MCF 10A (cell line): ENCODE data around the gene RGS19. TPM values are rescaled to one million over a fixed set of nuclear protein-coding genes. Genes with fewer than 3 reads are reported as not detected.
A peak's percentile ranks its signal among the peaks of the same experiment; 100 is the strongest.

Experiments used
- BruUV-seq: library from RNA; stranded (reverse); fragments of 400-500 nt; replicated peaks from 2 replicates; lab custom pipeline; 2021; lab: Mats Ljungman, UMichigan
- CTCF ChIA-PET: fragments of 300-600 bp; sonication (Branson Sonifier 250); formaldehyde crosslinking; extraction: SDS; loops from one replicate; lab custom pipeline; 2021; ENCODE audit warnings: antibody characterized with exemption, inconsistent platforms; lab: Yijun Ruan, JAX
- POLR2A ChIA-PET: fragments of 300-600, 350-650 bp; sonication (Branson Sonifier 250); formaldehyde crosslinking; extraction: SDS; loops from one replicate; lab custom pipeline; 2020; ENCODE audit warnings: antibody characterized with exemption, inconsistent platforms; lab: Yijun Ruan, JAX
- DNase-seq: peaks from one replicate; pipeline ENCODE4 v3.0.0-alpha.2; 2018; ENCODE audit not compliant: unreplicated experiment
- H3K27ac Mint-ChIP-seq: one replicate; pipeline ENCODE4 v1.8.0; 2022; ENCODE audit warnings: mild to moderate bottlenecking, low read depth, mixed read lengths; ENCODE audit not compliant: unreplicated experiment
- H3K27me3 Mint-ChIP-seq: one replicate; pipeline ENCODE4 v1.8.0; 2022; ENCODE audit warnings: mixed read lengths; ENCODE audit not compliant: insufficient read depth, unreplicated experiment
- H3K36me3 Mint-ChIP-seq: one replicate; pipeline ENCODE4 v1.8.0; 2022; ENCODE audit warnings: mild to moderate bottlenecking, moderate library complexity, mixed read lengths; ENCODE audit not compliant: insufficient read depth, unreplicated experiment
- H3K4me1 Mint-ChIP-seq: one replicate; pipeline ENCODE4 v1.8.0; 2022; ENCODE audit warnings: mixed read lengths; ENCODE audit not compliant: insufficient read depth, unreplicated experiment
- H3K4me3 Mint-ChIP-seq: one replicate; pipeline ENCODE4 v1.8.0; 2022; ENCODE audit warnings: mild to moderate bottlenecking, moderate library complexity, mixed read lengths; ENCODE audit not compliant: unreplicated experiment
- H3K9me3 Mint-ChIP-seq: one replicate; pipeline ENCODE4 v1.8.0; 2022; ENCODE audit warnings: mixed read lengths; ENCODE audit not compliant: unreplicated experiment
- intact Hi-C: fragments of 100-400 bp; cut with micrococcal nuclease; formaldehyde crosslinking; loops from 2 replicates; pipeline ENCODE4 v1.14.1; 2022
- microRNA-seq: library from miRNA; unstranded; fragments of <30 nt; microRNA quantifications from one replicate; pipeline ENCODE4 v1.2.0, GENCODE V29; 2022
- total RNA-seq: library from RNA; stranded (reverse); gene quantifications from 2 replicates; pipeline ENCODE4 v1.2.3, GENCODE V29; 2022
- TF ChIP-seq, protein P1 (sequence below): fragments of 200-600 bp; IDR thresholded peaks from one replicate; pipeline ENCODE4 v1.8.0; 2022; ENCODE audit warnings: antibody characterized with exemption, mild to moderate bottlenecking; ENCODE audit not compliant: unreplicated experiment

RGS19 gene
- total RNA-seq, 1 experiment from 2014 or later = 8.8 TPM

DNA sequence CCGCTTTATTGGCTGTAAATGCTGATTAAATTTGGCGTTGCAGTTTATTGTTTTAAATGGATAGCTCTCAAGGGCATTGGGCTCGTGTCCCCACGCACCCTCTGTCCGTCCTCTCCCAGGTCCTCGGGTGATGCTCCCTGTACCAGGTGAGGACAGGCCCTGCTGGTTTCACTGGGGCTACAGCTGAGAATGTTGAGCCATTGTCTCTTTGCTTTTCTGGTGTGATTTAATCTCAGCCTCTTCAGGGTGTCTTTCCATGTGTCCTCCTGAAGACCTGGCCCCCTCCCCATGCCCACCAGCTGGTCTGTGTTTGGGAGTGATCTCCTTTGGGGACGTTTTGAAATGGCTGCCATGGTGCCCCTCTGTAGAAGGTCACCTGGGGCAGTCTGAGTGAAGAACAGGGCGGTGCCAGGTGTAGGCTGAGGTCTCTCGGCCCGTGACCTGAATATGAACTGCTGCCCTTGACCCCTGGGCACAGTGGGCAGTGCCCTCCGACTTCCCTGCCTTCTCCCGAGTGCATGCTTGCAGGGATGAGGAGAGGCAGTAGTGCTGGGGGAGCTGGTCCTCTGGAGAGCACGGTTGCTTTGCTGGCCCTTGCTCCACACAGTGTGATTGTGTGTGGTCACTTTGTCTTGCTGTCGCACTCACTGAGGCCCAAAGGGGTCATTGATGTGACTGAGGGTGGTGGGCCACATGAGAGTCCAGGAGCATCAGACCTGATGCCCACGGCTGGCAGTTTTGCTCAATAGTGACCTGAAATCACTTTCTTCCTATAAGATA lies 55.8 kb downstream of the RGS19 start:
- DNase-seq = no peak
- ChIA-PET POLR2A (no interaction called here), CTCF (interaction anchor here (1.2 kb wide), 1 partner anchor 96 kb away, joined by 3 read pairs; no protein-coding TSS in a partner anchor)
- intact Hi-C loops = no loop called here
- TF ChIP-seq, protein P1, sequence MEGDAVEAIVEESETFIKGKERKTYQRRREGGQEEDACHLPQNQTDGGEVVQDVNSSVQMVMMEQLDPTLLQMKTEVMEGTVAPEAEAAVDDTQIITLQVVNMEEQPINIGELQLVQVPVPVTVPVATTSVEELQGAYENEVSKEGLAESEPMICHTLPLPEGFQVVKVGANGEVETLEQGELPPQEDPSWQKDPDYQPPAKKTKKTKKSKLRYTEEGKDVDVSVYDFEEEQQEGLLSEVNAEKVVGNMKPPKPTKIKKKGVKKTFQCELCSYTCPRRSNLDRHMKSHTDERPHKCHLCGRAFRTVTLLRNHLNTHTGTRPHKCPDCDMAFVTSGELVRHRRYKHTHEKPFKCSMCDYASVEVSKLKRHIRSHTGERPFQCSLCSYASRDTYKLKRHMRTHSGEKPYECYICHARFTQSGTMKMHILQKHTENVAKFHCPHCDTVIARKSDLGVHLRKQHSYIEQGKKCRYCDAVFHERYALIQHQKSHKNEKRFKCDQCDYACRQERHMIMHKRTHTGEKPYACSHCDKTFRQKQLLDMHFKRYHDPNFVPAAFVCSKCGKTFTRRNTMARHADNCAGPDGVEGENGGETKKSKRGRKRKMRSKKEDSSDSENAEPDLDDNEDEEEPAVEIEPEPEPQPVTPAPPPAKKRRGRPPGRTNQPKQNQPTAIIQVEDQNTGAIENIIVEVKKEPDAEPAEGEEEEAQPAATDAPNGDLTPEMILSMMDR = no peak
- H3K36me3 Mint-ChIP-seq = peaks cover 84% of the 10 kb centered on the region
- no TSS peak for BruUV-seq
- H3K27ac Mint-ChIP-seq = no peak overlapping the region
- no peak overlapping the region for H3K4me3 Mint-ChIP-seq
- H3K27me3 Mint-ChIP-seq = no peaks in the 10 kb centered on the region
- no peaks in the 10 kb centered on the region for H3K4me1 Mint-ChIP-seq
- H3K9me3 Mint-ChIP-seq = no peaks in the 10 kb centered on the region

Small RNA genes lying within 50 kb of the gene (microRNA-seq; reads per million reads assigned to microRNA genes)
- gene MIR6813 = 2.4 reads per million, percentile 18 among the genes with 10 or more reads in this experiment

Other genes with a start within 250 kb of the RGS19 start
- gene ZBTB46, start 248.3 kb downstream of the RGS19 start, total RNA-seq = 0.63 and 0.71 TPM in 2 replicates
- not detected in 2 replicates for gene ABHD16B, start 218.0 kb downstream of the RGS19 start, total RNA-seq
- 174 and 175 TPM in 2 replicates for gene TPD52L2, start 214.2 kb downstream of the RGS19 start, total RNA-seq
- gene DNAJC5, start 184.4 kb downstream of the RGS19 start, total RNA-seq = 38.1 and 45.0 TPM in 2 replicates
- gene UCKL1, start 123.1 kb downstream of the RGS19 start, total RNA-seq = 38.6 and 43.7 TPM in 2 replicates
- gene ZNF512B, start 109.6 kb downstream of the RGS19 start, total RNA-seq = 23.5 and 26.6 TPM in 2 replicates
- 4.4 and 4.5 TPM in 2 replicates for gene SAMD10, start 99.9 kb downstream of the RGS19 start, total RNA-seq
- 70.9 and 88.5 TPM in 2 replicates for gene PRPF6, start 98.4 kb downstream of the RGS19 start, total RNA-seq
- gene C20orf204, start 43.3 kb downstream of the RGS19 start, total RNA-seq = 1.1 and 2.0 TPM in 2 replicates
- 0.16 and 0.22 TPM in 2 replicates for gene SOX18, start 29.9 kb downstream of the RGS19 start, total RNA-seq
- 30.8 and 39.7 TPM in 2 replicates for gene TCEA2, start 16.3 kb downstream of the RGS19 start, total RNA-seq
- gene OPRL1, start 564 bp upstream of the RGS19 start, total RNA-seq = 0.12 and 0.15 TPM in 2 replicates
- gene LKAAEAR1, start 4.9 kb upstream of the RGS19 start, total RNA-seq = not detected in 2 replicates
- gene NPBWR2, start 28.0 kb upstream of the RGS19 start, total RNA-seq = not detected in 2 replicates
- not detected in 2 replicates for gene MYT1, start 84.9 kb upstream of the RGS19 start, total RNA-seq
- 39.4 and 45.9 TPM in 2 replicates for gene PCMTD2, start 176.2 kb upstream of the RGS19 start, total RNA-seq